A549 (cell line): Measurements from ENCODE around the gene NANS.

Experiments used
- NR3C1 ChIP-seq: fragments of >200 bp; sonication (Bioruptor Twin); formaldehyde crosslinking; IDR thresholded peaks from 3 replicates; pipeline ENCODE4 v1.6.1; 2017
- POLR2A ChIP-seq: IDR thresholded peaks from 2 replicates; pipeline ENCODE4 v1.6.1; 2012; ENCODE audit warnings: mild to moderate bottlenecking, low read length
- REST ChIP-seq: fragments of 200-600 bp; sonication (generic); IDR thresholded peaks from 2 replicates; pipeline ENCODE4 v1.6.1; 2016; ENCODE audit warnings: antibody characterized with exemption, mild to moderate bottlenecking, moderate library complexity
- TF ChIP-seq, protein P1 (sequence below): IDR thresholded peaks from 2 replicates; pipeline ENCODE4 v1.6.1; 2012
- TF ChIP-seq, protein P2 (sequence below): fragments of >200 bp; sonication (Bioruptor Twin); formaldehyde crosslinking; IDR thresholded peaks from 3 replicates; pipeline ENCODE4 v1.5.1; 2016

DNA sequence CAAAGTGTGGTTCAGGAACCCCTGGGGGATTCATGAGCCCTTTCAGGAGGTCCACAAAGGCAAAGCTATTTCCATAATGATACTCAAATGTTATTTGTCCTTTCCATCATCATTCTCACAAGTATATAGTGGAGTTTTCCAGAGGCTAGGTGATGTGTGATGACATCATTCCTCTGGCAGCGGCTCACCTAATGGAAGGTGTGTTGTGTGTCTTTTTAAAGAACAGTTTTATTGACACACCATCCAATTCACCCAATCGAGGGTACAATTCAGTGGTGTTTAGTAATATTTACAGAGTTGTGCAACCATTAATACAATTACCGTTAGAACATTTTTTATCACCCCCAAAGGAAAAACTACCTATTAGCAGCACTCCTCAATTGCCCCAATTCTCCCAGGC is 9.7 kb downstream of the NANS start:
- TF ChIP-seq, protein P1, sequence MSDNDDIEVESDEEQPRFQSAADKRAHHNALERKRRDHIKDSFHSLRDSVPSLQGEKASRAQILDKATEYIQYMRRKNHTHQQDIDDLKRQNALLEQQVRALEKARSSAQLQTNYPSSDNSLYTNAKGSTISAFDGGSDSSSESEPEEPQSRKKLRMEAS, result no peak
- no peak for TF ChIP-seq POLR2A
- TF ChIP-seq REST, result no peak
- no peak for TF ChIP-seq NR3C1
- TF ChIP-seq, protein P2, sequence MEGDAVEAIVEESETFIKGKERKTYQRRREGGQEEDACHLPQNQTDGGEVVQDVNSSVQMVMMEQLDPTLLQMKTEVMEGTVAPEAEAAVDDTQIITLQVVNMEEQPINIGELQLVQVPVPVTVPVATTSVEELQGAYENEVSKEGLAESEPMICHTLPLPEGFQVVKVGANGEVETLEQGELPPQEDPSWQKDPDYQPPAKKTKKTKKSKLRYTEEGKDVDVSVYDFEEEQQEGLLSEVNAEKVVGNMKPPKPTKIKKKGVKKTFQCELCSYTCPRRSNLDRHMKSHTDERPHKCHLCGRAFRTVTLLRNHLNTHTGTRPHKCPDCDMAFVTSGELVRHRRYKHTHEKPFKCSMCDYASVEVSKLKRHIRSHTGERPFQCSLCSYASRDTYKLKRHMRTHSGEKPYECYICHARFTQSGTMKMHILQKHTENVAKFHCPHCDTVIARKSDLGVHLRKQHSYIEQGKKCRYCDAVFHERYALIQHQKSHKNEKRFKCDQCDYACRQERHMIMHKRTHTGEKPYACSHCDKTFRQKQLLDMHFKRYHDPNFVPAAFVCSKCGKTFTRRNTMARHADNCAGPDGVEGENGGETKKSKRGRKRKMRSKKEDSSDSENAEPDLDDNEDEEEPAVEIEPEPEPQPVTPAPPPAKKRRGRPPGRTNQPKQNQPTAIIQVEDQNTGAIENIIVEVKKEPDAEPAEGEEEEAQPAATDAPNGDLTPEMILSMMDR, result no peak
